Measurements from ENCODE around the gene PLA2G2D. TPM values are rescaled to one million over a fixed set of nuclear protein-coding genes. Genes with fewer than 3 reads are reported as not detected.

The PLA2G2D gene, protein sequence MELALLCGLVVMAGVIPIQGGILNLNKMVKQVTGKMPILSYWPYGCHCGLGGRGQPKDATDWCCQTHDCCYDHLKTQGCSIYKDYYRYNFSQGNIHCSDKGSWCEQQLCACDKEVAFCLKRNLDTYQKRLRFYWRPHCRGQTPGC
- not detected in 2 replicates for total RNA-seq

GRCh38 chr1:20119347-20119746 is at the start of gene PLA2G2D:
Gene PLA2G2D (minus strand): TSS chr1:20119536. CDS start chr1:20119498, 38 bp downstream.

DNA sequence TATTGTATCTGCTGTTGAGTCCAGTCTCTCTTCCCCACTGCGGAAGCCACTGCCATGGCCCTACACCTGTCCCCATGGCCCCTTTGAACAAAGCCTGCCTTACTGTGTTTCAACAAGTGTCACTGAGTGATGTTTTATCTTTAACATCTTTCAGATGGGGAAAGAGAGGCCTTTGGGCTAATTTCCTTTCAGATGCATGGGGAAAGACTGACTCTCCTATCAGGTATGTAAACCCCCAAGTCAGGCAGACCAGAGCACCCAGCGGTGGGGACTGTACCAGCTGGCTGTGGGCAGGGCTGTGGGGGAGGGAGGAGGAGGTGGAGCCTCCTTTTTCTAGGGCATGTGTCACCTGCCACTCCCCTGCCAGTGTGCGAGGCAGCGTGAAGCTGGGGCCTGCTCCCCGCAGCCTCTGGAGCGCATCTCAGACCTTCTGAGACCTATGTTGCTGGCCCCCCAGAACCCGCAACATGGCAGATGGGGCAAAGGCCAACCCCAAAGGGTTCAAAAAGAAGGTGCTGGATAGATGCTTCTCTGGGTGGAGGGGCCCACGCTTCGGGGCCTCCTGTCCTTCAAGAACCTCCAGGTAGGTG is 19.7 kb upstream of the PLA2G2D start, which contains the start of gene PLA2G2F:
TSS of gene PLA2G2F (plus strand) at position 363 of the 590 bp plus-strand sequence. CDS start at position 468, 105 bp downstream.

GRCh38 chr1:20069874-20070273 is 49.5 kb downstream of the PLA2G2D start, which contains the start of gene PLA2G5:
Gene PLA2G5 (plus strand): TSS chr1:20070194. CDS start chr1:20084831, 14,637 bp downstream.

Other genes starting within 250 kb of the PLA2G2D start
- gene OTUD3, start 237.1 kb downstream of the PLA2G2D start, total RNA-seq = 2.6 and 3.9 TPM in 2 replicates
- gene PLA2G2E, start 195.9 kb downstream of the PLA2G2D start, total RNA-seq = not detected in 2 replicates
- 2.0 and 3.2 TPM in 2 replicates for gene PLA2G2A, start 139.9 kb downstream of the PLA2G2D start, total RNA-seq
- 7.5 TPM in 1 of 2 replicates, not detected in the other for gene PLA2G5, start 49.3 kb downstream of the PLA2G2D start, total RNA-seq
- not detected in 2 replicates for gene PLA2G2F, start 19.8 kb upstream of the PLA2G2D start, total RNA-seq
- under 0.01 TPM in 1 of 2 replicates, not detected in the other for gene UBXN10, start 66.6 kb upstream of the PLA2G2D start, total RNA-seq
- gene PLA2G2C, start 67.0 kb upstream of the PLA2G2D start, total RNA-seq = not detected in 2 replicates
- gene VWA5B1, start 171.3 kb upstream of the PLA2G2D start, total RNA-seq = not detected in 2 replicates

Data from pericardium fibroblast (primary cell).